IMR-90 (cell line): ENCODE results near the gene GARIN6. TPM values are rescaled to one million over a fixed set of nuclear protein-coding genes. Genes with fewer than 3 reads are reported as not detected.

Source experiments
- ATAC-seq: fragments of 200-7000 bp; cut with Tn5 transposase; 2 replicates; pipeline ENCODE4 v1.9.1; 2020; ENCODE audit warnings: low read depth, mild to moderate bottlenecking, moderate library complexity
- BruUV-seq: library from RNA; stranded (reverse); fragments of 400-500 nt; replicated peaks from 2 replicates; lab custom pipeline; 2021; lab: Mats Ljungman, UMichigan
- CTCF ChIA-PET: fragments of 300-600 bp; formaldehyde crosslinking; extraction: SDS; loops from one replicate; lab custom pipeline; 2021; ENCODE audit warnings: antibody characterized with exemption; lab: Yijun Ruan, JAX
- POLR2A ChIA-PET: fragments of 300-600 bp; sonication (Branson Sonifier 250); formaldehyde crosslinking; loops from one replicate; lab custom pipeline; 2022; ENCODE audit warnings: antibody characterized with exemption; ENCODE audit not compliant: unreplicated experiment; lab: Charles Lee
- DNase-seq: peaks from one replicate; pipeline ENCODE4 v3.0.0; 2013
- H2AFZ ChIP-seq: replicated peaks from 2 replicates; pipeline ENCODE3; 2013; ENCODE audit warnings: low read length, mild to moderate bottlenecking; ENCODE audit not compliant: poor library complexity
- H2AK5ac ChIP-seq: 2 replicates; pipeline ENCODE4 v1.6.1; 2013; ENCODE audit warnings: low read depth, low read length, inconsistent platforms
- H2AK9ac ChIP-seq: replicated peaks from 2 replicates; pipeline ENCODE3; 2013; ENCODE audit warnings: mild to moderate bottlenecking, low read depth, low read length, moderate library complexity; ENCODE audit not compliant: poor library complexity
- H2BK120ac ChIP-seq: 2 replicates; pipeline ENCODE4 v1.6.1; 2013; ENCODE audit warnings: low read depth, low read length, inconsistent platforms
- H2BK15ac ChIP-seq: 3 replicates; pipeline ENCODE4 v1.6.1; 2013; ENCODE audit warnings: low read depth, low read length, inconsistent platforms
- H2BK20ac ChIP-seq: 2 replicates; pipeline ENCODE4 v1.6.1; 2013; ENCODE audit warnings: low read depth, mild to moderate bottlenecking, inconsistent platforms, low read length, moderate library complexity
- H2BK5ac ChIP-seq: 2 replicates; pipeline ENCODE4 v1.6.1; 2013; ENCODE audit warnings: mild to moderate bottlenecking, low read depth, low read length, inconsistent platforms; ENCODE audit not compliant: poor library complexity, severe bottlenecking
- H3K14ac ChIP-seq: replicated peaks from 2 replicates; pipeline ENCODE4 v1.6.1; 2013; ENCODE audit warnings: low read depth, low read length, inconsistent platforms
- H3K18ac ChIP-seq: 2 replicates; pipeline ENCODE4 v1.6.1; 2013; ENCODE audit warnings: low read depth, low read length, control low read depth
- H3K23ac ChIP-seq: 2 replicates; pipeline ENCODE4 v1.6.1; 2013; ENCODE audit warnings: low read depth, low read length, inconsistent platforms
- H3K27ac ChIP-seq: 2 replicates; pipeline ENCODE4 v1.5.1; 2013; ENCODE audit warnings: mild to moderate bottlenecking, control low read depth, low read length; ENCODE audit not compliant: insufficient read depth
- H3K27me3 ChIP-seq: 2 replicates; pipeline ENCODE4 v1.6.1; 2013; ENCODE audit warnings: low read length; ENCODE audit not compliant: control insufficient read depth, insufficient read depth
- H3K36me3 ChIP-seq: 2 replicates; pipeline ENCODE4 v1.6.1; 2013; ENCODE audit warnings: low read length, mixed read lengths; ENCODE audit not compliant: control insufficient read depth, insufficient read depth
- H3K4ac ChIP-seq: 2 replicates; pipeline ENCODE4 v1.6.1; 2013; ENCODE audit warnings: low read depth, low read length, inconsistent platforms
- H3K4me1 ChIP-seq: 2 replicates; pipeline ENCODE4 v1.6.1; 2013; ENCODE audit warnings: low read length, mixed read lengths; ENCODE audit not compliant: control insufficient read depth, insufficient read depth
- H3K4me2 ChIP-seq: 2 replicates; pipeline ENCODE4 v1.6.1; 2013; ENCODE audit warnings: low read depth, mild to moderate bottlenecking, control low read depth, low read length, moderate library complexity
- H3K4me3 ChIP-seq: 2 replicates; pipeline ENCODE4 v1.5.1; 2013; ENCODE audit warnings: low read depth, mild to moderate bottlenecking, control low read depth, low read length, moderate library complexity; ENCODE audit not compliant: insufficient read depth
- H3K56ac ChIP-seq: 2 replicates; pipeline ENCODE4 v1.6.1; 2013; ENCODE audit warnings: low read length, inconsistent platforms; ENCODE audit not compliant: insufficient read depth; ENCODE audit errors: extremely low read depth
- H3K79me1 ChIP-seq, 2 experiments: 2 replicates each; pipeline ENCODE4 v1.6.1; 2013; ENCODE audit warnings: low read length in 2 of 2, inconsistent platforms in 1 of 2, low read depth in 1 of 2
- H3K9ac ChIP-seq: 2 replicates; pipeline ENCODE4 v1.6.1; 2013; ENCODE audit warnings: low read depth, low read length, control low read depth
- H3K9me1 ChIP-seq: 2 replicates; pipeline ENCODE4 v1.6.1; 2013; ENCODE audit warnings: low read length, inconsistent platforms; ENCODE audit not compliant: insufficient read depth
- H3K9me3 ChIP-seq: 2 replicates; pipeline ENCODE4 v1.6.1; 2013; ENCODE audit warnings: low read length; ENCODE audit not compliant: control insufficient read depth, insufficient read depth
- H4K20me1 ChIP-seq: 2 replicates; pipeline ENCODE4 v1.6.1; 2013; ENCODE audit warnings: low read length, inconsistent platforms; ENCODE audit not compliant: insufficient read depth
- H4K5ac ChIP-seq: 2 replicates; pipeline ENCODE4 v1.6.1; 2013; ENCODE audit warnings: mild to moderate bottlenecking, low read depth, low read length, control low read depth
- H4K8ac ChIP-seq, 2 experiments: 2 replicates each; pipeline ENCODE4 v1.6.1; 2013; ENCODE audit warnings: low read depth in 2 of 2, low read length in 2 of 2, control low read depth in 1 of 2, inconsistent platforms in 1 of 2
- H4K91ac ChIP-seq: 2 replicates; pipeline ENCODE4 v1.6.1; 2013; ENCODE audit warnings: low read depth, low read length, inconsistent platforms; ENCODE audit not compliant: insufficient read depth
- BHLHE40 ChIP-seq: fragments of 150-350 bp; IDR thresholded peaks from 2 replicates; pipeline ENCODE4 v1.6.1; 2016; ENCODE audit warnings: mild to moderate bottlenecking, low read depth, low read length
- CEBPB ChIP-seq: IDR thresholded peaks from 2 replicates; pipeline ENCODE4 v1.6.1; 2012; ENCODE audit warnings: low read depth, low read length, improper control_type of control experiment
- CHD1 ChIP-seq: IDR thresholded peaks from 2 replicates; pipeline ENCODE4 v1.6.1; 2012; ENCODE audit warnings: low read depth, low read length, improper control_type of control experiment
- FOS ChIP-seq: fragments of 150-350 bp; IDR thresholded peaks from 2 replicates; pipeline ENCODE4 v1.6.1; 2016; ENCODE audit warnings: low read depth, low read length
- MAFK ChIP-seq: IDR thresholded peaks from 2 replicates; pipeline ENCODE4 v1.6.1; 2012; ENCODE audit warnings: low read depth, low read length, improper control_type of control experiment
- MAZ ChIP-seq: IDR thresholded peaks from 2 replicates; pipeline ENCODE4 v1.6.1; 2012; ENCODE audit warnings: low read depth, mild to moderate bottlenecking, low read length, improper control_type of control experiment, moderate library complexity, borderline replicate concordance
- MXI1 ChIP-seq: IDR thresholded peaks from 2 replicates; pipeline ENCODE4 v1.6.1; 2012; ENCODE audit warnings: low read depth, mild to moderate bottlenecking, low read length, moderate library complexity, borderline replicate concordance
- POLR2A ChIP-seq: IDR thresholded peaks from 2 replicates; pipeline ENCODE4 v1.6.1; 2012; ENCODE audit warnings: mild to moderate bottlenecking, low read depth, low read length
- RCOR1 ChIP-seq: IDR thresholded peaks from 2 replicates; pipeline ENCODE4 v1.6.1; 2012; ENCODE audit warnings: mild to moderate bottlenecking, low read length, improper control_type of control experiment; ENCODE audit not compliant: insufficient replicate concordance
- RFX5 ChIP-seq: IDR thresholded peaks from 2 replicates; pipeline ENCODE4 v1.8.0; 2012; ENCODE audit warnings: low read depth, mild to moderate bottlenecking, low read length, moderate library complexity
- SMC3 ChIP-seq: fragments of 150-350 bp; IDR thresholded peaks from 2 replicates; pipeline ENCODE4 v1.6.1; 2016; ENCODE audit warnings: low read depth, mild to moderate bottlenecking, antibody characterized with exemption, low read length, moderate library complexity
- whole genome bisulfite sequencing, 2 experiments: methylation state at CpG; one replicate each; pipeline versions ENCODE4 v1.1.5 to v1.1.7; 2013; ENCODE audit warnings: missing lambda C conversion rate in 2 of 2; ENCODE audit not compliant: insufficient read length in 1 of 2; ENCODE audit errors: extremely low coverage in 2 of 2; 5-methylcytosine and 5-hydroxymethylcytosine counted together
- dilution Hi-C: fragments of 300-500 bp; cut with HindIII; formaldehyde crosslinking; loops from one replicate; pipeline ENCODE4 v1.14.3; 2018; ENCODE audit warnings: low sequenced_read_pairs; ENCODE audit not compliant: unreplicated experiment
- in situ Hi-C: fragments of 300-500 bp; cut with MboI; formaldehyde crosslinking; loops from 3 replicates; pipeline ENCODE4 v1.14.3; 2019; ENCODE audit warnings: low sequenced_read_pairs, inconsistent platforms, mixed read lengths
- intact Hi-C: fragments of 100-400 bp; cut with micrococcal nuclease; formaldehyde crosslinking; loops from 2 replicates; pipeline ENCODE4 v1.10.0; 2022
- polyA plus RNA-seq, 3 experiments: library from polyadenylated mRNA; depleted of rRNA; stranded (reverse); fragments of >200 nt; gene quantifications; 2 replicates each; pipeline ENCODE4 v1.2.3, GENCODE V29; 2012; ENCODE audit warnings: low replicate concordance in 1 of 3
- total RNA-seq: library from RNA; depleted of rRNA; stranded (reverse); fragments of >200 nt; gene quantifications from 2 replicates; pipeline ENCODE4 v1.2.3, GENCODE V29; 2012

GARIN6 gene
- total and polyA plus RNA-seq, 2 of the 4 experiments (the other 2 are of a cell fraction): not detected

- no peak overlapping the region for H2BK20ac ChIP-seq
- in situ Hi-C loops (no loop called here), intact Hi-C loops (no loop called here), dilution Hi-C loops (no loop called here)
- H3K9ac ChIP-seq: no peak overlapping the region
- ChIA-PET CTCF (no interaction called here), POLR2A (no interaction called here)
- H4K91ac ChIP-seq: no peak overlapping the region
- no peak overlapping the region for H3K23ac ChIP-seq
- H3K14ac ChIP-seq: no peak overlapping the region
- H2BK5ac ChIP-seq: no peak overlapping the region
- H2BK120ac ChIP-seq: no peak overlapping the region
- H2AK5ac ChIP-seq: no peak overlapping the region
- H3K56ac ChIP-seq: no peak overlapping the region
- TF ChIP-seq MAFK (no peak), MAZ (no peak), BHLHE40 (no peak), FOS (no peak), CEBPB (no peak), SMC3 (no peak), RCOR1 (no peak), POLR2A (no peak), RFX5 (no peak), CHD1 (no peak), MXI1 (no peak)
- H3K18ac ChIP-seq: no peak overlapping the region
- no TSS peak for BruUV-seq
- H3K4me2 ChIP-seq: no peak overlapping the region
- H2AK9ac ChIP-seq: no peak overlapping the region
- H3K4ac ChIP-seq: no peak overlapping the region
- H3K36me3 ChIP-seq: no peaks in the 10 kb centered on the region
- DNase-seq: peak; percentile 4
- ATAC-seq: no peak
- no peaks in the 10 kb centered on the region for H4K20me1 ChIP-seq
- H3K79me1 ChIP-seq: no peaks in the 10 kb centered on the region
- H3K4me3 ChIP-seq: no peak overlapping the region
- no peak overlapping the region for H2BK15ac ChIP-seq
- WGBS, 2 experiments: no CpG with 5 or more reads among the region's 1 CpG
- no peaks in the 10 kb centered on the region for H3K9me3 ChIP-seq
- no peaks in the 10 kb centered on the region for H3K27me3 ChIP-seq
- H2AFZ ChIP-seq: no peak overlapping the region
- H4K5ac ChIP-seq: no peak overlapping the region
- H3K4me1 ChIP-seq: no peaks in the 10 kb centered on the region
- H3K9me1 ChIP-seq: no peaks in the 10 kb centered on the region
- H4K8ac ChIP-seq: no peak overlapping the region
- no peak overlapping the region for H3K27ac ChIP-seq
Measured at GRCh38 chr12:99670635-99671034, 23.1 kb downstream of the GARIN6 start.
